Kidney (tissue), 22 donors: ENCODE measurements around the gene PHACTR2. TPM values are rescaled to one million over a fixed set of nuclear protein-coding genes. Genes with fewer than 3 reads are reported as not detected.
A peak's percentile ranks its signal among the peaks of the same experiment; 100 is the strongest.
"Not testable (repeated sequence)": the region's sequence is repeated elsewhere in the genome, so short reads cannot be mapped to it uniquely, and the experiment has no call there.

Source experiments
- DNase-seq, 5 donors: peaks; one replicate each; pipeline ENCODE4 v3.0.0-alpha.2; 2013 to 2020
- FAIRE-seq: peaks from 2 replicates; lab custom pipeline; 2012; peaks lifted over from hg19 to GRCh38; lab: Jason Lieb, UNC
- H3K27ac ChIP-seq, 2 donors: one replicate each; pipeline ENCODE4 v1.7.0; 2013; ENCODE audit warnings: low read depth in 2 of 2, low read length in 2 of 2, inconsistent platforms in 1 of 2
- H3K27me3 ChIP-seq: one replicate; pipeline ENCODE4 v1.7.1; 2013; ENCODE audit warnings: low read length, inconsistent platforms; ENCODE audit not compliant: control insufficient read depth, insufficient read depth
- H3K36me3 ChIP-seq, 3 donors: one replicate each; pipeline versions ENCODE4 v1.7.0 to v1.7.1; 2013; ENCODE audit warnings: low read length in 3 of 3, control low read depth in 1 of 3, inconsistent platforms in 1 of 3; ENCODE audit not compliant: insufficient read depth in 3 of 3, control insufficient read depth in 2 of 3
- H3K4me1 ChIP-seq, 3 donors: one replicate each; pipeline versions ENCODE4 v1.7.0 to v1.7.1; 2013; ENCODE audit warnings: low read length in 3 of 3, inconsistent platforms in 1 of 3, low read depth in 1 of 3; ENCODE audit not compliant: control insufficient read depth in 2 of 3, insufficient read depth in 2 of 3
- H3K4me3 ChIP-seq, 3 donors: one replicate each; pipeline versions ENCODE4 v1.7.0 to v1.8.1; 2013; ENCODE audit warnings: low read length in 3 of 3, control low read depth in 1 of 3, inconsistent platforms in 1 of 3
- H3K9ac ChIP-seq, 3 donors: one replicate each; pipeline versions ENCODE4 v1.7.0 to v1.7.1; 2013; ENCODE audit warnings: low read length in 3 of 3, control low read depth in 1 of 3, inconsistent platforms in 1 of 3
- H3K9me3 ChIP-seq, 3 donors: one replicate each; pipeline versions ENCODE4 v1.7.0 to v1.7.1; 2013; ENCODE audit warnings: low read length in 3 of 3, control low read depth in 1 of 3, inconsistent platforms in 1 of 3; ENCODE audit not compliant: control insufficient read depth in 2 of 3, insufficient read depth in 1 of 3
- CTCF ChIP-seq: IDR thresholded peaks from 3 replicates; pipeline ENCODE4 v1.5.1; 2012; ENCODE audit warnings: mild to moderate bottlenecking, moderate library complexity, borderline replicate concordance; ENCODE audit not compliant: insufficient read depth; ENCODE audit errors: extremely low read depth
- intact Hi-C: fragments of 100-400 bp; cut with DNase I; formaldehyde crosslinking; loops from one replicate; pipeline ENCODE4 v1.11.1; 2022
- long read RNA-seq, 10 donors: library from polyadenylated mRNA in 1 of 10; unstranded in 1 of 10; transcript quantifications; one replicate each; pipeline ENCODE4 v2.0.0 and lab custom pipeline, GENCODE V29; 2021 to 2026
- polyA plus RNA-seq: library from polyadenylated mRNA; stranded (reverse); fragments of 350-450 nt; fragmentation: Illumina TruSeq; extraction: RNeasy Lipid Tissue Mini Kit (QIAGEN cat#74804); gene quantifications from one replicate; pipeline ENCODE4 v1.2.3, GENCODE V29; 2014; ENCODE audit warnings: low read depth, low replicate concordance; ENCODE audit not compliant: insufficient read depth
- total RNA-seq: library from RNA; stranded (reverse); fragmentation: NEBNext Ultra II Directional; extraction: Animal tissue kit (Norgen Biotek cat#: 25700); gene quantifications from one replicate; pipeline ENCODE4 v1.2.1, GENCODE V29; 2021
- donor health status: control.
- donor health status: control.
- donor health status: control.
- donor health status: control.
- donor health status: control.
- donor health status: DM: yes; HTN: yes; CAD: no.
- donor health status: Normal renal cell carcinoma (clear cell type).

Gene PHACTR2
- total RNA-seq (56.1 TPM), polyA plus RNA-seq (3.5 TPM)
- long read RNA-seq, donor 1, full-length matches to known transcripts: 4 of 4 reads
- long read RNA-seq, donor 1, partial matches to known transcripts: 0 of 4 reads
- long read RNA-seq, donor 1, other reads (novel, unspliced or antisense): 0 of 4 reads
- long read RNA-seq, donor 2, full-length matches to known transcripts: 3 of 3 reads
- long read RNA-seq, donor 2, partial matches to known transcripts: 0 of 3 reads
- long read RNA-seq, donor 2, other reads (novel, unspliced or antisense): 0 of 3 reads
- long read RNA-seq, donor 3, partial matches to known transcripts: 0 of 3 reads
- long read RNA-seq, donor 3, other reads (novel, unspliced or antisense): 0 of 3 reads
- long read RNA-seq, donor 4, full-length matches to known transcripts: 2 of 2 reads
- long read RNA-seq, donor 4, partial matches to known transcripts: 0 of 2 reads
- long read RNA-seq, donor 4, other reads (novel, unspliced or antisense): 0 of 2 reads
- long read RNA-seq, donor 5: 0 reads
- long read RNA-seq, donor 6, partial matches to known transcripts: 0 of 1 reads
- long read RNA-seq, donor 6, other reads (novel, unspliced or antisense): 0 of 1 reads
- long read RNA-seq, donor 7, full-length matches to known transcripts: 23 of 46 reads
- long read RNA-seq, donor 7, partial matches to known transcripts: 19 of 46 reads
- long read RNA-seq, donor 7, other reads (novel, unspliced or antisense): 4 of 46 reads
- long read RNA-seq, donor 8, full-length matches to known transcripts: 3 of 3 reads
- long read RNA-seq, donor 8, partial matches to known transcripts: 0 of 3 reads
- long read RNA-seq, donor 8, other reads (novel, unspliced or antisense): 0 of 3 reads
- long read RNA-seq, donor 9: 0 reads
- long read RNA-seq, donor 10, transcript PHACTR2-212 (2 exons, 358 nt): major isoform, 5 of 5 reads
- long read RNA-seq, donor 10, partial matches to known transcripts: 0 of 5 reads
- long read RNA-seq, donor 10, other reads (novel, unspliced or antisense): 0 of 5 reads

GRCh38 chr6:143677891-143678791 is at the start of gene PHACTR2:
TSS of gene PHACTR2 (plus strand) at chr6:143677965. CDS start at chr6:143678164, 199 bp downstream.
- no peaks in the 10 kb centered on the region for H3K36me3 ChIP-seq
- no peak for FAIRE-seq
- H3K9ac ChIP-seq: peak within 1 kb of the TSS; percentile 76 to 95 (median 91)
- intact Hi-C loops: no loop called here
- no peaks in the 10 kb centered on the region for H3K27me3 ChIP-seq
- DNase-seq: peak; percentile 86 to 90 (median 90)
- no peaks in the 10 kb centered on the region for H3K9me3 ChIP-seq
- peak within 1 kb of the TSS; percentile 93 to 94 for H3K27ac ChIP-seq
- no peak for TF ChIP-seq CTCF
- peak within 1 kb of the TSS; percentile 80 to 97 (median 88) for H3K4me3 ChIP-seq
- peaks cover 4 to 9% (median 6%) of the 10 kb centered on the region in 3 donors for H3K4me1 ChIP-seq

- Histone ChIP-seq H3K27ac (no peak overlapping the region), H3K4me1 (no peaks in the 10 kb centered on the region), H3K36me3 (no peaks in the 10 kb centered on the region), H3K27me3 (no peaks in the 10 kb centered on the region), H3K9me3 (no peaks in the 10 kb centered on the region), H3K9ac (no peak overlapping the region), H3K4me3 (no peak overlapping the region)
- no peak for TF ChIP-seq CTCF
- FAIRE-seq (no peak), DNase-seq (no peak)
- intact Hi-C loops: no loop called here
These were observed 48.4 kb upstream of the PHACTR2 start for GRCh38 chr6:143629104-143630080.

GRCh38 chr6:143631196-143631595 is 46.6 kb upstream of the PHACTR2 start:
- H3K4me1 ChIP-seq, H3K27ac ChIP-seq, H3K27me3 ChIP-seq, intact Hi-C loops, H3K9me3 ChIP-seq, H3K9ac ChIP-seq, H3K4me3 ChIP-seq, DNase-seq, FAIRE-seq, H3K36me3 ChIP-seq: not testable (repeated sequence)
